GM20000 (cell line): ENCODE measurements around the gene CELA1.

Experiments
- DNase-seq: peaks from one replicate; pipeline ENCODE4 v3.0.0; 2012; ENCODE audit warnings: low spot score
- TF ChIP-seq, protein P1 (sequence below): IDR thresholded peaks from 2 replicates; pipeline ENCODE4 v1.5.1; 2012; ENCODE audit warnings: mild to moderate bottlenecking, control low read depth; ENCODE audit errors: extremely low read depth, missing control alignments

The CELA1 gene

DNA sequence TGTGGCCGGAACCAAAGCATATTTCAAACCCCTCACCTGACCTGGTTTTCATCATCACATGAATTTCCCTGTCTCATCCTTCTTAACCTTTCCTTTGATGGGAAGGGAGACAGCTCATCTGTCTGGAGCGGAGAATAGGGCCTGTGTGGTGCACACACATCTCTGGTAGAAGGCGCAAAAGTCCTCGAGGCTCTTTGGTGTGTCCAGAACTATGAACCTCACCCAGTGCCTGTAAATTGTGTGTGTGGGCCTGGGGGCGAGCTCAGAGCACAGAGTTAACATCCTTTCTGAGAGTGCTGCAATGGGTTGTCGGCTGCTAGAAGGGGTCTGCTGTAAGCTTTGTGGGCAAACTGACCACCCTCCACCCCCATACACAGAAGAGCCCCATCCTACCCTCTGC is 44.0 kb upstream of the CELA1 start:
- no peak for DNase-seq
- TF ChIP-seq, protein P1, sequence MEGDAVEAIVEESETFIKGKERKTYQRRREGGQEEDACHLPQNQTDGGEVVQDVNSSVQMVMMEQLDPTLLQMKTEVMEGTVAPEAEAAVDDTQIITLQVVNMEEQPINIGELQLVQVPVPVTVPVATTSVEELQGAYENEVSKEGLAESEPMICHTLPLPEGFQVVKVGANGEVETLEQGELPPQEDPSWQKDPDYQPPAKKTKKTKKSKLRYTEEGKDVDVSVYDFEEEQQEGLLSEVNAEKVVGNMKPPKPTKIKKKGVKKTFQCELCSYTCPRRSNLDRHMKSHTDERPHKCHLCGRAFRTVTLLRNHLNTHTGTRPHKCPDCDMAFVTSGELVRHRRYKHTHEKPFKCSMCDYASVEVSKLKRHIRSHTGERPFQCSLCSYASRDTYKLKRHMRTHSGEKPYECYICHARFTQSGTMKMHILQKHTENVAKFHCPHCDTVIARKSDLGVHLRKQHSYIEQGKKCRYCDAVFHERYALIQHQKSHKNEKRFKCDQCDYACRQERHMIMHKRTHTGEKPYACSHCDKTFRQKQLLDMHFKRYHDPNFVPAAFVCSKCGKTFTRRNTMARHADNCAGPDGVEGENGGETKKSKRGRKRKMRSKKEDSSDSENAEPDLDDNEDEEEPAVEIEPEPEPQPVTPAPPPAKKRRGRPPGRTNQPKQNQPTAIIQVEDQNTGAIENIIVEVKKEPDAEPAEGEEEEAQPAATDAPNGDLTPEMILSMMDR = no peak

- DNase-seq = peak; percentile 47
- TF ChIP-seq, protein P1 = no peak
These were observed 43.0 kb upstream of the CELA1 start for GRCh38 chr12:51389302-51389999.

GRCh38 chr12:51388846-51389245 is 42.4 kb upstream of the CELA1 start:
- DNase-seq = no peak
- TF ChIP-seq, protein P1 = no peak

GRCh38 chr12:51388069-51388799 is 41.8 kb upstream of the CELA1 start:
- no peak for DNase-seq
- TF ChIP-seq, protein P1 = no peak

GRCh38 chr12:51386351-51386750 is 39.9 kb upstream of the CELA1 start:
- TF ChIP-seq, protein P1 = no peak
- DNase-seq = no peak

- DNase-seq = no peak
- TF ChIP-seq, protein P1 = no peak
These were observed 36.9 kb upstream of the CELA1 start for GRCh38 chr12:51383269-51383905.

DNA sequence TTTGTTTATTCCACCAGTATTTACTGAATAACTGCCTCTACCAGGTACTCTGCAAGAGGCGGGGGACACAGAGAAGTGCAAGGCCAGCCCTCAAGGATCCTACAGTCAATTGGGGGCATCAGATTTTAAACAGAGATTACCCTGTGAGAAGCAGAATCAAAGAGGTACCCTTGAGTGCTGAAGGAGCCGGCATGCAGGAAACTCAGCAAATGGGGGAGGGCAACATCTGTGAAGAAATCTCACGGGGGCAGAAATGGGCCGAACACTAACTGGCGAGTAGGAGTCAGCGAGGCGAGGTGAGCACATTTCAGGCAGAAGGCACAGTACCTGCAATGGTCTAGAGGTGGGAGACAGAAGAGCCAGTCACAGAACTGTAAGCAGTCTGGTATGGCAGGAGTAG is 35.7 kb upstream of the CELA1 start:
- DNase-seq = no peak
- TF ChIP-seq, protein P1 = no peak
